Measurements from ENCODE around the gene ZNF416. TPM values are rescaled to one million over a fixed set of nuclear protein-coding genes. Genes with fewer than 3 reads are reported as not detected.

Gene ZNF416
- total and polyA plus RNA-seq, 2 of the 8 experiments (the other 6 are each of a cell fraction or from before 2014, with no cell fraction given), result 3.2 to 10.3 TPM

Other genes with a start within 250 kb of the ZNF416 start
- 9.1 and 10.5 TPM in 2 replicates for gene ZNF304, start 227.6 kb downstream of the ZNF416 start, total RNA-seq (2021; fragmentation: NEBNext Ultra II Directional; extraction: Animal tissue kit (Norgen Biotek cat#: 25700))
- 3.3 and 4.3 TPM in 2 replicates for gene ZNF304, start 227.6 kb downstream of the ZNF416 start, polyA plus RNA-seq (2011; rRNA removed)
- gene TRAPPC2B, start 215.4 kb downstream of the ZNF416 start, total RNA-seq (2021; fragmentation: NEBNext Ultra II Directional; extraction: Animal tissue kit (Norgen Biotek cat#: 25700)), result 7.9 and 8.7 TPM in 2 replicates
- gene TRAPPC2B, start 215.4 kb downstream of the ZNF416 start, polyA plus RNA-seq (2011; rRNA removed), result 18.3 and 28.3 TPM in 2 replicates
- 2.0 and 2.1 TPM in 2 replicates for gene ZNF547, start 215.4 kb downstream of the ZNF416 start, total RNA-seq (2021; fragmentation: NEBNext Ultra II Directional; extraction: Animal tissue kit (Norgen Biotek cat#: 25700))
- 1.1 TPM in 2 replicates for gene ZNF547, start 215.4 kb downstream of the ZNF416 start, polyA plus RNA-seq (2011; rRNA removed)
- gene ZNF548, start 189.1 kb downstream of the ZNF416 start, total RNA-seq (2021; fragmentation: NEBNext Ultra II Directional; extraction: Animal tissue kit (Norgen Biotek cat#: 25700)), result 8.9 and 9.9 TPM in 2 replicates
- gene ZNF548, start 189.1 kb downstream of the ZNF416 start, polyA plus RNA-seq (2011; rRNA removed), result 7.4 TPM in 2 replicates
- gene ZNF17, start 167.8 kb downstream of the ZNF416 start, total RNA-seq (2021; fragmentation: NEBNext Ultra II Directional; extraction: Animal tissue kit (Norgen Biotek cat#: 25700)), result 7.9 and 10.2 TPM in 2 replicates
- 3.8 and 3.9 TPM in 2 replicates for gene ZNF17, start 167.8 kb downstream of the ZNF416 start, polyA plus RNA-seq (2011; rRNA removed)
- 24.4 and 30.3 TPM in 2 replicates for gene ZNF749, start 143.6 kb downstream of the ZNF416 start, total RNA-seq (2021; fragmentation: NEBNext Ultra II Directional; extraction: Animal tissue kit (Norgen Biotek cat#: 25700))
- 15.2 and 20.4 TPM in 2 replicates for gene ZNF749, start 143.6 kb downstream of the ZNF416 start, polyA plus RNA-seq (2011; rRNA removed)
- 1.4 and 1.8 TPM in 2 replicates for gene VN1R1, start 121.8 kb downstream of the ZNF416 start, total RNA-seq (2021; fragmentation: NEBNext Ultra II Directional; extraction: Animal tissue kit (Norgen Biotek cat#: 25700))
- gene VN1R1, start 121.8 kb downstream of the ZNF416 start, polyA plus RNA-seq (2011; rRNA removed), result 0.57 and 0.71 TPM in 2 replicates
- gene ZNF772, start 101.3 kb downstream of the ZNF416 start, total RNA-seq (2021; fragmentation: NEBNext Ultra II Directional; extraction: Animal tissue kit (Norgen Biotek cat#: 25700)), result 15.2 and 15.7 TPM in 2 replicates
- gene ZNF772, start 101.3 kb downstream of the ZNF416 start, polyA plus RNA-seq (2011; rRNA removed), result 4.0 and 4.6 TPM in 2 replicates
- gene ZNF419, start 91.2 kb downstream of the ZNF416 start, total RNA-seq (2021; fragmentation: NEBNext Ultra II Directional; extraction: Animal tissue kit (Norgen Biotek cat#: 25700)), result 10.0 and 11.9 TPM in 2 replicates
- gene ZNF419, start 91.2 kb downstream of the ZNF416 start, polyA plus RNA-seq (2011; rRNA removed), result 5.8 and 8.7 TPM in 2 replicates
- 8.3 and 9.0 TPM in 2 replicates for gene ZNF773, start 79.0 kb downstream of the ZNF416 start, total RNA-seq (2021; fragmentation: NEBNext Ultra II Directional; extraction: Animal tissue kit (Norgen Biotek cat#: 25700))
- gene ZNF773, start 79.0 kb downstream of the ZNF416 start, polyA plus RNA-seq (2011; rRNA removed), result 4.2 and 5.6 TPM in 2 replicates
- 9.7 and 10.4 TPM in 2 replicates for gene ZNF549, start 51.6 kb downstream of the ZNF416 start, total RNA-seq (2021; fragmentation: NEBNext Ultra II Directional; extraction: Animal tissue kit (Norgen Biotek cat#: 25700))
- gene ZNF549, start 51.6 kb downstream of the ZNF416 start, polyA plus RNA-seq (2011; rRNA removed), result 3.0 and 4.3 TPM in 2 replicates
- 10.4 and 10.7 TPM in 2 replicates for gene ZNF550, start 19.0 kb downstream of the ZNF416 start, total RNA-seq (2021; fragmentation: NEBNext Ultra II Directional; extraction: Animal tissue kit (Norgen Biotek cat#: 25700))
- gene ZNF550, start 19.0 kb downstream of the ZNF416 start, polyA plus RNA-seq (2011; rRNA removed), result 4.5 and 4.6 TPM in 2 replicates
- gene ZIK1, start 5.2 kb upstream of the ZNF416 start, total RNA-seq (2021; fragmentation: NEBNext Ultra II Directional; extraction: Animal tissue kit (Norgen Biotek cat#: 25700)), result 36.5 and 38.5 TPM in 2 replicates
- 19.4 and 21.2 TPM in 2 replicates for gene ZIK1, start 5.2 kb upstream of the ZNF416 start, polyA plus RNA-seq (2011; rRNA removed)
- gene ZNF530, start 21.0 kb upstream of the ZNF416 start, total RNA-seq (2021; fragmentation: NEBNext Ultra II Directional; extraction: Animal tissue kit (Norgen Biotek cat#: 25700)), result 6.3 and 9.3 TPM in 2 replicates
- gene ZNF530, start 21.0 kb upstream of the ZNF416 start, polyA plus RNA-seq (2011; rRNA removed), result 4.2 and 4.7 TPM in 2 replicates
- gene ZNF134, start 35.3 kb upstream of the ZNF416 start, total RNA-seq (2021; fragmentation: NEBNext Ultra II Directional; extraction: Animal tissue kit (Norgen Biotek cat#: 25700)), result 54.6 and 55.1 TPM in 2 replicates
- gene ZNF134, start 35.3 kb upstream of the ZNF416 start, polyA plus RNA-seq (2011; rRNA removed), result 16.6 and 19.4 TPM in 2 replicates
- gene ZNF211, start 54.3 kb upstream of the ZNF416 start, total RNA-seq (2021; fragmentation: NEBNext Ultra II Directional; extraction: Animal tissue kit (Norgen Biotek cat#: 25700)), result 15.0 and 15.7 TPM in 2 replicates
- 5.0 and 7.5 TPM in 2 replicates for gene ZNF211, start 54.3 kb upstream of the ZNF416 start, polyA plus RNA-seq (2011; rRNA removed)
- gene ZSCAN4, start 90.0 kb upstream of the ZNF416 start, total RNA-seq (2021; fragmentation: NEBNext Ultra II Directional; extraction: Animal tissue kit (Norgen Biotek cat#: 25700)), result not detected in 2 replicates
- not detected in 2 replicates for gene ZSCAN4, start 90.0 kb upstream of the ZNF416 start, polyA plus RNA-seq (2011; rRNA removed)
- 30.0 and 33.0 TPM in 2 replicates for gene ZNF551, start 103.1 kb upstream of the ZNF416 start, total RNA-seq (2021; fragmentation: NEBNext Ultra II Directional; extraction: Animal tissue kit (Norgen Biotek cat#: 25700))
- 14.6 and 19.2 TPM in 2 replicates for gene ZNF551, start 103.1 kb upstream of the ZNF416 start, polyA plus RNA-seq (2011; rRNA removed)
- 9.5 and 11.6 TPM in 2 replicates for gene ZNF154, start 130.3 kb upstream of the ZNF416 start, total RNA-seq (2021; fragmentation: NEBNext Ultra II Directional; extraction: Animal tissue kit (Norgen Biotek cat#: 25700))
- gene ZNF154, start 130.3 kb upstream of the ZNF416 start, polyA plus RNA-seq (2011; rRNA removed), result 4.8 and 5.3 TPM in 2 replicates
- gene ZNF671, start 148.7 kb upstream of the ZNF416 start, total RNA-seq (2021; fragmentation: NEBNext Ultra II Directional; extraction: Animal tissue kit (Norgen Biotek cat#: 25700)), result 6.6 and 7.2 TPM in 2 replicates
- 5.3 and 7.0 TPM in 2 replicates for gene ZNF671, start 148.7 kb upstream of the ZNF416 start, polyA plus RNA-seq (2011; rRNA removed)
- gene ZNF776, start 167.9 kb upstream of the ZNF416 start, total RNA-seq (2021; fragmentation: NEBNext Ultra II Directional; extraction: Animal tissue kit (Norgen Biotek cat#: 25700)), result 17.3 and 20.5 TPM in 2 replicates
- gene ZNF776, start 167.9 kb upstream of the ZNF416 start, polyA plus RNA-seq (2011; rRNA removed), result 7.8 and 10.6 TPM in 2 replicates
- 14.5 and 15.5 TPM in 2 replicates for gene ZNF586, start 190.8 kb upstream of the ZNF416 start, total RNA-seq (2021; fragmentation: NEBNext Ultra II Directional; extraction: Animal tissue kit (Norgen Biotek cat#: 25700))
- 5.7 and 8.1 TPM in 2 replicates for gene ZNF586, start 190.8 kb upstream of the ZNF416 start, polyA plus RNA-seq (2011; rRNA removed)
- gene ZNF552, start 236.0 kb upstream of the ZNF416 start, total RNA-seq (2021; fragmentation: NEBNext Ultra II Directional; extraction: Animal tissue kit (Norgen Biotek cat#: 25700)), result 10.6 and 11.6 TPM in 2 replicates
- 5.9 and 8.8 TPM in 2 replicates for gene ZNF552, start 236.0 kb upstream of the ZNF416 start, polyA plus RNA-seq (2011; rRNA removed)